Activated naive CD8-positive, alpha-beta T cell (primary cell): Measurements from ENCODE around the gene LBH.

Experiments used
- H3K27ac Mint-ChIP-seq: one replicate; pipeline ENCODE4 v1.8.0; 2021; ENCODE audit warnings: mixed read lengths
- H3K27me3 Mint-ChIP-seq: one replicate; pipeline ENCODE4 v1.8.0; 2021; ENCODE audit warnings: mixed read lengths
- H3K36me3 Mint-ChIP-seq: one replicate; pipeline ENCODE4 v1.8.0; 2021; ENCODE audit warnings: mixed read lengths
- H3K4me1 Mint-ChIP-seq: one replicate; pipeline ENCODE4 v1.8.0; 2021; ENCODE audit warnings: low read depth, mixed read lengths
- H3K4me3 Mint-ChIP-seq: one replicate; pipeline ENCODE4 v1.8.0; 2021; ENCODE audit warnings: mild to moderate bottlenecking, mixed read lengths
- H3K9me3 Mint-ChIP-seq: one replicate; pipeline ENCODE4 v1.8.0; 2021; ENCODE audit warnings: low read depth, mixed read lengths

The LBH gene

DNA sequence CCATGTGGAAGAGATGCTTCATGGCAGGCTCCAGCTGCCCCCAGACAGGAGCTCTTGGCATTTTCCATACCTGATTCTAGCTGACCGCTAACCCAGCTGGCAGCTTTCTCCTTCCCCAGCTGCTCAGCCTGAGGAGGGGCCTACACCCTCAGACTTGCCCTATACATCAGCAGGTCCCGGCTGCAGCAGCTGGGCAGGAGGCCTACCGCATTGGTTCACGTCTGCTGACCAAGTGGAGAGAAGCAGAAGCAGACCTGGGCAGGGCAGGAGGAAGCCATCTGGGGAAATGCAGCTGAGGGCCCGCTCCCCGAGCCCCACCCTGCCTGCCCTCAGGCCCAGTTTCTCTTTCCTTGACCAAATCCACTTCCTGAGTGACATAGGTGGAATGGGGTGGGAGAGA, 50.7 kb downstream of the LBH start:
- Mint-ChIP-seq H3K27me3 (no peaks in the 10 kb centered on the region), H3K27ac (no peak overlapping the region), H3K4me1 (peaks cover 37% of the 10 kb centered on the region), H3K9me3 (no peaks in the 10 kb centered on the region), H3K4me3 (no peak overlapping the region), H3K36me3 (no peaks in the 10 kb centered on the region)

DNA sequence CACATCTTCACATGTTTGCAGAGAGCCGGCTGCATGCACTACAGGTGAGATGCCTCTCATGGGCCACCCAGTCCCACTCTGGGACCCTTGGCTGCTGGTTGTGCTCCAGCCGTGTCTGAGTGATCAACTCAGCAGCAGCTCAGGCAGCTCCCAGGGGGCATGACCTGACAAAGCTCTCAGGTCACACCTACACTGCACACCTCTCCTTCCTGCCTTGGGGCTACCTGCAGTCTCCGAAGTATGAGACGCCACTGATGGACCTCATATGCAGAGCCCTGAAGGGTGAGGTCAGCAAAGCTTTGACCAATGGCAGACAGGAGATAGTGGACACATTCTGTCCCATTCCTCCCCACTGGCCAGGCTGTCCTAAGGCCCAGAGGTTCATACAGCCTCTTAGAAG, 51.4 kb downstream of the LBH start:
- H3K4me1 Mint-ChIP-seq = peaks cover 39% of the 10 kb centered on the region
- no peak overlapping the region for H3K27ac Mint-ChIP-seq
- no peaks in the 10 kb centered on the region for H3K36me3 Mint-ChIP-seq
- H3K9me3 Mint-ChIP-seq = no peaks in the 10 kb centered on the region
- H3K27me3 Mint-ChIP-seq = no peaks in the 10 kb centered on the region
- no peak overlapping the region for H3K4me3 Mint-ChIP-seq

DNA sequence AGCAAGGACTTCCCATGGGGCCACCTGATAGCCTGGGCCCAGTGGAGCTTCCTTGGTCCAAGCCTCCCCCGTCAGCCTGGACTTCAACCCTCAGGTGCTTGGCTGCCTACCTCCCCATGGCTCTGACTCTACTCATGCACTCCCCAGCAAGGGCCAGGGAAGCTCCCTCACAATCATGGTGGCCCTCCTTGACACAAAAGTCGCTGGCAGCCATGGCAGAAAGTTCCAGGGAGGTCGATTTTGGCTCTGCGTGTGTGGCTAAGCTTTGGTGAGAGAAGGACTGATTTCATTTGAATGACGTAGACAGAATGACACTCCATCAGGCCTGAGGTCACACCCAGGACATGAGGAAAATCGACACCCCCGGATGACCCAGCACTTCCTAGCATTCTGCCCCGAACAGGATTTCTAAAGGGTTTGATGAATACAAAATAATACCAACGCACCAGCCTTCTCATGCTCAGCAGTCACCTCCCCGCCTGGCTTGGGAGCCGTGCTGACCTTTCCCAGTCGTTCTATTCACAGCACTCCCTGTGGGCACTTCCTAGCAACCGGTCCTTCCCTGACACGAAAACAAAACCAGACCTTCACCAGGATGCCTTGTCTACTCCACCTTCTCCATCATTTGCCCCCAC, 52.7 kb downstream of the LBH start:
- Mint-ChIP-seq H3K27ac (no peak overlapping the region), H3K4me3 (no peak overlapping the region), H3K9me3 (no peaks in the 10 kb centered on the region), H3K4me1 (peaks cover 37% of the 10 kb centered on the region), H3K36me3 (no peaks in the 10 kb centered on the region), H3K27me3 (no peaks in the 10 kb centered on the region)

DNA sequence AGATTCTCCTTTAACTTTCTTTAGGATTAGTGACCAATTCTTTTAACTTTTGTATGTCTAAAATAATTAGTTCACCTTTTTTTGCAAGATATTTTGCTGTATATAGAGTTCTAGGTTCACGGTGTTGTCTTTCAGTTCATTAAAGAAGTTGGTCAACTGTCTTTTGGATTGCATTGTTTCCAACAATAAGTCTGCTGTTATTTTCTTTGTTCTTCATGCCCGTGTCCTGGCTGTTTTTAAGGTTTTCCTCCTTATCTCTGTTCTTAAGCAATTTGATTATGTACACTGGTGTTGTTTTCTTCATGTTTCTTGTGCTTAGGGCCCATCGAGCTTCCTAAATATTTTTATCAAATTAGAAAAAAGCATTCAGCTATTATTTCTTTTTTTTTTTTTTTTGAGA, 54.4 kb downstream of the LBH start:
- H3K4me1 Mint-ChIP-seq = peaks cover 32% of the 10 kb centered on the region
- no peaks in the 10 kb centered on the region for H3K27me3 Mint-ChIP-seq
- H3K4me3 Mint-ChIP-seq = no peak overlapping the region
- H3K27ac Mint-ChIP-seq = no peak overlapping the region
- H3K36me3 Mint-ChIP-seq = no peaks in the 10 kb centered on the region
- H3K9me3 Mint-ChIP-seq = no peaks in the 10 kb centered on the region

DNA sequence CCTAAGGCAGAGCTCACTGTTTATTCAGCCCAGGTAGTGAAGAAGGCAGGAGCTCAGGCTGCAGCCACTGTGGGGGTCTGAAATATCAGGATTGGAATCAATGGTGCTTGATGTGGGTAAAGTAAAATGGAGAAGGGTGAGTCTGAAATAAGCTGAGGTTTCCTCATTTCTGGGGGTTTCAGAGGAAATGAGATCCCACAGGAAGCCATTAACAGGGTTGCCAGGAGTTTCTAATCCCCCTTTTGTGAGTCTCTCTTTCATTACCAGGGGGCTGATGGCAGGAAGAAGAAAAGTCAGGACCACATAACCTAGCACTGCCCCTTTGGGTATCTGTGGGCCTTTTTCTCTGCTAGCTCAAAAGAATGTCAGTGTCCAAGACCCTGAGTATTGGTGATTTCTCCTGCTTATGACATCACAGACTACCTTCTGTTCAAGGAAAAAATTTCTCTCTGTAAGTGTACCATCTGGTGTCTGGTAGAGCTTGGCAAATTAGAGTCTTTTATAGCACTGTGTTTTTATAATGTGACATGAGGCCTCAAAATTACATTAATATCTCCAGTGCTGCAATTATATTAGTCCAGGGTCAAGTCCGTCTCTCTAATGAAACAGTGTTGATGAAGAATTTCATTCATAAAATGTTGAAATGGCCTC, 56.0 kb downstream of the LBH start:
- Mint-ChIP-seq H3K27ac (peak overlapping the region; percentile 70), H3K9me3 (no peaks in the 10 kb centered on the region), H3K4me1 (peaks cover 32% of the 10 kb centered on the region), H3K36me3 (no peaks in the 10 kb centered on the region), H3K4me3 (peak overlapping the region; percentile 33), H3K27me3 (no peaks in the 10 kb centered on the region)

DNA sequence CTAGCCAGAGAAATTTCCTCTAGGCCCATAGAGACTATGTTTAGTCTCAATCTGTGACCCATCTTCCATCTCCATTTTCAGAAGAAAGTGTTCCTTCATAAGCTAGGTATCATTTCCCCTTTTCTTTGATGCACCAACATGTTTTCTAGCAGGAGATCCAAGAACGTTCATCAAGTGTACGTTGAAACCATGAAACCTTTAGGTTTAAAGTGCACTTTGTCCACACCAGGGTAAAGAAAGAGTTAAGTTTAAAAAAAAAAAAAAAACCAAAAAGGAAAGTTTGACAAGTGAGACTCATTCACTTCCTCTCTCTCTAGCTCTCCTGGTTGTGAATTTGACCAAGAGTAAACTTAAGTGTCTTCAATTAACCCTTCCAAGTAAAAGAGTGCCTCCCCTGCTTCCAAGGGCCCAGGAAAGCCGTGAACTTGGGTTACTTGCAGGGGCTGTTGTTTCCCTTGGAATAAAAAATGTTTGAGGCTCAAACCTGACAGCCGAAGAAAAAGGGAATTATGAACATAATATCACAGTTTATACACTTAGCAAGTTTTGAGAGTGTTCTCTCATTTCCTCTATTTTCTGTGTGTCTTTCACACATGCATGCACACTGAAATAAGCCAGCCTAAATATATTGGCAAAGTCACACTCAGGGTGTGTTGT, 56.7 kb downstream of the LBH start:
- H3K27ac Mint-ChIP-seq = peak overlapping the region; percentile 70
- no peaks in the 10 kb centered on the region for H3K36me3 Mint-ChIP-seq
- peak overlapping the region; percentile 11 for H3K4me3 Mint-ChIP-seq
- no peaks in the 10 kb centered on the region for H3K27me3 Mint-ChIP-seq
- peaks cover 29% of the 10 kb centered on the region for H3K4me1 Mint-ChIP-seq
- no peaks in the 10 kb centered on the region for H3K9me3 Mint-ChIP-seq

DNA sequence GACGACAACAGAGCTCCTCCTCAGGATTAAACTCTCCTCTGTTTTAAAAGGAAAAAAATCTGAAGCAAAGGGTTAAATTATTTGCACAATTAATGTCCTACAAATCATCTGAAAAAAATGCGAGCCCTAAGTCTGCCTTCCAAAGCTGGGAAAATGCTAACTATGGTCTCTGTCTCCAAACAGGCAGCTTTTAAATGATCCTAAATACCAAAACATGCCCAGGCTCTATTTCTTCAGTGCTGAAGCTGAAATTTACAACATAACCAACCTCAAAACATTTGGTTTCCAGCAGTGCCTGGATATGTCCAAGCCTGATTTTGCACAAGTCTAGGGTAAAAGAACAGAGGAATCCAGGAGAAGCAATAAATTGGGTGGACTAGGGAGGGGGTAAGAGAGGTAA, 57.2 kb downstream of the LBH start:
- Mint-ChIP-seq H3K4me1 (peaks cover 35% of the 10 kb centered on the region), H3K27ac (peak overlapping the region; percentile 16), H3K4me3 (no peak overlapping the region), H3K27me3 (no peaks in the 10 kb centered on the region), H3K36me3 (no peaks in the 10 kb centered on the region), H3K9me3 (no peaks in the 10 kb centered on the region)

DNA sequence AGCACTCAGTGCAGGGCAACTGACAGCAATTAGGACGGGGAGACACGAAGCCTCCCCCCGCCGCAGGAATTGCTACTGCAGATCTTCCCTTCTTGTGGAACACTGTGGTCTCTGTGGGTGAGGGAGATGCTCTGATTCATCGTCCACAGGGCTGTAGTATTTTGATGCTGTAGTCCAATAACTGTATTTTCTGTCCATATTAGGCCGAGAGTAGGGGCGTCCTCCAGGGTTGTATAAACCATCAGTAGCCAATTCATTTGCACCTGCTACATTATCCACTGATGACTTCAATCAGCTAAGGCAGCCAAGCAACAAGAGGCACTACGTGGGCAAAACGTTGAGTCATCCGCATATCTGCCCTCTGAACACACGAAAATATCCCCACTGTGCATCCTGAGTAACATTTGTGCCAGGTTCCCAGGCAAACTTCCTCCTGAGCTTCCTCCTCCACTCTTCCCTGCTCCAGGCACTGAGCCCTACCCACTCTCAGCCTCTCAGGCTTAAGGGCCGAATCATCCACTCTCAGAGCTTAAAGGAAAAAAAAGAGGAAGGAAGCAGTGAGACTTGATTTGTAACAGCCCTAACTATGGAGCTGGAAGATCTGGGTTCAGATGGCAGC, 62.1 kb downstream of the LBH start:
- peak overlapping the region; percentile 29 for H3K27ac Mint-ChIP-seq
- H3K27me3 Mint-ChIP-seq = no peaks in the 10 kb centered on the region
- H3K9me3 Mint-ChIP-seq = no peaks in the 10 kb centered on the region
- no peak overlapping the region for H3K4me3 Mint-ChIP-seq
- H3K36me3 Mint-ChIP-seq = no peaks in the 10 kb centered on the region
- H3K4me1 Mint-ChIP-seq = peaks cover 27% of the 10 kb centered on the region

DNA sequence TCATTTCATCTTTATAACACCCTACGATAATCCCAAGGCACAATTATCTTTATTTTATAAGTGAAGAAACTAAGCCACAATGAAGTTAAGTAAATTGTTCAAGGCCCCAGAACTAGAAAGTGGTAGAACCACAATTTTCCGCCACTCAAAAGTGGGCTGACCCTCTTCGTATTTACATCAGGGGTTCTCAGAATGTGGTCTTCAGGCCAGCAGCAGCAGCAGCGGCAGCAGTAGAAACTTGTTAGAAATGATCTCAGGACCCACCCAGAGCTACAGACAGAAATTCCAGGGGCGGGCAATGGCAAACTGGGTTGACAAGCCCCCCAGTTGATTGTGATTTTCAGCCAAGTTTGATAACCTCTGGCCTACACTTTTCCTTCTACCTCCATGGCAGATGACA, 62.8 kb downstream of the LBH start:
- H3K9me3 Mint-ChIP-seq = no peaks in the 10 kb centered on the region
- peaks cover 27% of the 10 kb centered on the region for H3K4me1 Mint-ChIP-seq
- H3K27ac Mint-ChIP-seq = peak overlapping the region; percentile 29
- H3K36me3 Mint-ChIP-seq = no peaks in the 10 kb centered on the region
- H3K4me3 Mint-ChIP-seq = no peak overlapping the region
- H3K27me3 Mint-ChIP-seq = no peaks in the 10 kb centered on the region

DNA sequence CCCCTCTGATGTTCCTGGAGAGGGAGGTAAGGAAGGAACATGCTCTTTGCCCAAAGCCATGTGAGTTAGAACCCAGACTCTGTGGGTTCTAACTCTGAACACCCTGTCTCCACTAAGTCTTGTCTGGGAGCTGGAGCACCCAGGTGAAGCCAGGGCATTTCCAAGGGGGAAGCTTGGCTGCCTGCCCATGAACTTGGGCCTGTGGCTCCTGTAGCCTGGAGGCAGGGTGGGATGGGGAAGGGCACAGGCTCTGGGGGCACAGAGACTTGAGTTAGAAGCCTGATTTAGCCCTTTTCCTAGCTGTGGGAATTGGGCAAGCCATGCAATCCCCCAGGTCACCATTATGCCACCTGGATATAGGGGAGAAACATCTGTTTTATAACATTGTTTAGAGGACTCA, 65.2 kb downstream of the LBH start:
- peaks cover 32% of the 10 kb centered on the region for H3K4me1 Mint-ChIP-seq
- no peak overlapping the region for H3K4me3 Mint-ChIP-seq
- H3K27me3 Mint-ChIP-seq = no peaks in the 10 kb centered on the region
- no peaks in the 10 kb centered on the region for H3K9me3 Mint-ChIP-seq
- H3K27ac Mint-ChIP-seq = no peak overlapping the region
- peaks cover 3% of the 10 kb centered on the region for H3K36me3 Mint-ChIP-seq

DNA sequence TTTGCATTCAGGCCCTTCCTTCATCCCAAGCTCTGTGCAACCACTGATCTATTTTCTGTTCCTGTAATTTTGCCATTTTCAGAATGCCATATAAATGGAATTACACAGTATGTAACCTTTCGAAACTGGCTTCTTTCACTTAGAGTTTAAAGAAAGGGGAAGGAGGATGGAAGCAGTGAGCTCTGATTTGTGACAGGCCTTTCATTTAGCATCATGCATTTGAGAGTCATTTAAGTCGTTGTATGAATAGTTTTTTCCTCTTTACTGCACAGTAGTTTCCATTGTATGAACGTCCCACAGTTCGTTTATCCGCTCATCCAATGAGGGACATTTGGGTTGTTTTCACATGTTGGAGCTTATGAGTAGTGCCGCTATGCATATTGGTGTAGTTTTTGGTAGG, 67.0 kb downstream of the LBH start:
- H3K27ac Mint-ChIP-seq = peak overlapping the region; percentile 34
- H3K27me3 Mint-ChIP-seq = no peaks in the 10 kb centered on the region
- H3K36me3 Mint-ChIP-seq = peaks cover 3% of the 10 kb centered on the region
- H3K4me1 Mint-ChIP-seq = peaks cover 26% of the 10 kb centered on the region
- no peak overlapping the region for H3K4me3 Mint-ChIP-seq
- H3K9me3 Mint-ChIP-seq = no peaks in the 10 kb centered on the region

DNA sequence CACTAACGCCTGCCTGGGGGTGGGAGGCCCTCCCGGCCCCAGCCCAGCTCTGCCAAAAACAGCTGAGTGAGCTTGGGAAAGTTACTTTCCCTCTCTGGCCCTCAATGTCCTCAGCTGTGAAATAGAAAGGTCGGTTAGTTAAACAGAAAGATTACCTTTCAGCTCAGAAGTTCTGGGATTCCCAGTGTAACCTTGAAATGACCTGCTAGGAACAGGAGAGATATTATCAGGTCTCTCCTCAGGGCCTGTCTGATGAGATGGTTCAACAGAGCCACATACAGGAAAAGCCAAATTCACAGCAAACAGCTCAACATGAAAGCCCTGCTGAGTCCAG, 68.8 kb downstream of the LBH start:
- no peaks in the 10 kb centered on the region for H3K9me3 Mint-ChIP-seq
- no peaks in the 10 kb centered on the region for H3K27me3 Mint-ChIP-seq
- peaks cover 3% of the 10 kb centered on the region for H3K36me3 Mint-ChIP-seq
- H3K27ac Mint-ChIP-seq = no peak overlapping the region
- peaks cover 19% of the 10 kb centered on the region for H3K4me1 Mint-ChIP-seq
- no peak overlapping the region for H3K4me3 Mint-ChIP-seq

DNA sequence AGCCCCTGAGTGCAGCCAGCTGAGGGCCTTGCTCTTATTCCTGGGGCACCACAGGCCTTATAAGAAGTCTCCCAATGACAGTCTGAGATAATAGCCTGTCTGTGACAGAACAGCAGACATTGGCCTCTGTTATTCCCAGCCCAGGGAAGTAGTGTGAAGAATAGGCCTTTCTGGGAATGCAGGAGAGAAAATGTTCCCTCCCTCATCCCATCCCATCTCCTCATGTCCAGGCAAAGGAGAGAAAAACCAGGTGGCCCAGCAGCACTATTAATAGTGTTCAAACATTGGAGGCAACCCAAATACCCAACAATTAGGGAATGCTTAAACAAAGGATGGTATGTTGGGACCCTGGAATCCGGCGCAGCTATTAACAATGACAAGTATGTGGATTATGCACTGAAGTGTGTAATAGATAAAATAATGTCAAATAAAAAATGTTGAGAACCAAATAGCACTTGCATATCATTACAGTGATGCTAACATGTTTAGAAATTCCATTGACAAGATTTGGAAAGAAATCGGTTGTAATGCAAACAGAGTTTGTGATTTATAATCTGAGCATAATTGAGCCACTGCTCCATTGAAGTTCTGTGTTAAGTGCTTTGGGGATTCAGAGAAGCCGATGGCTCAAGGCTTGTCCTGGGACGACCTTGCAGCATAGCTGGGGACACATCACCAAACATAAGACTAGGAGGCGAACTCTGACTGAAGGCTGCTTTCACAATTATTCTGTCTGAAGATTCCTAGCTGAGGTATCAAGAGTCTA, 69.3 kb downstream of the LBH start:
- H3K4me1 Mint-ChIP-seq = peaks cover 25% of the 10 kb centered on the region
- peak overlapping the region; percentile 72 for H3K27ac Mint-ChIP-seq
- no peak overlapping the region for H3K4me3 Mint-ChIP-seq
- no peaks in the 10 kb centered on the region for H3K9me3 Mint-ChIP-seq
- no peaks in the 10 kb centered on the region for H3K27me3 Mint-ChIP-seq
- peaks cover 3% of the 10 kb centered on the region for H3K36me3 Mint-ChIP-seq

DNA sequence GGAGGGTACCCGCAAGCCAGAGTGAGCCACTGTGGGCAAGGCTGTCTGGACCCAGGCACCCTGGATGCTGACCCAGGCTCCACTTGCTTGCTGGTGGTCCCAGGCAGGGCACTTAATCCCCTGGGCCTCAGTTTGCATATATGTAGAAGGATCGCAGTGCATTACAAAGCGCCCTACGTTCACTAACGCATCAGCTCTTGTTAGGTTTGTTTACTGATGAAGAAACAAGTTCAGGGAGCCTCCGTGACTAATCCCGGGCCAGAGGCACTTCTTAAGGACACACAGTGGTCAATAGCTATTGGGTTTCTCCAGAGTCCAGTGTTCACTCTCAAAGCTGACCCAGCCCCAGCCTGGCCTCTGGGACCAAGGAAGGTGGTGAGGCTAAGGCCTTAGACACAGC, 70.2 kb downstream of the LBH start:
- Mint-ChIP-seq H3K9me3 (no peaks in the 10 kb centered on the region), H3K27me3 (no peaks in the 10 kb centered on the region), H3K4me3 (no peak overlapping the region), H3K27ac (no peak overlapping the region), H3K36me3 (peaks cover 3% of the 10 kb centered on the region), H3K4me1 (peaks cover 30% of the 10 kb centered on the region)

DNA sequence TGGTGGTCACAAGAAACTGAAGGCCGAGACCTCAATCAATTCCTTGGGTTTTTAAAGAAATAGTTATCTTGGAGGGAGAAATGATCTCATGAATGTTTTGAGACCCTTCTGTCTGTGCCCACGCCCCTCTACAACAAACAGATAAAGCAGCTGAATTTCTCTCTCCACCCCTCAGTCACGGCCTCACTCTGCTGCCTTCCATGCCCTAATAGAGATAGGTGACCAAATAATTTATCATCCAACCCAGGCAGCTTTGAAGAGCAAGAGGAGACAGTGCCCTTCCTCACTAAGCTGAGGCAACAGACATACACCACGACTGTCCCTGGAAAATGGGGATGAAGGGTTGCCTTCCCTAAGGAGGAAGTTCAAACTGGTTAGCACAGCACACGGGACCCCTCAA, 71.2 kb downstream of the LBH start:
- Mint-ChIP-seq H3K9me3 (no peaks in the 10 kb centered on the region), H3K36me3 (peaks cover 7% of the 10 kb centered on the region), H3K27ac (no peak overlapping the region), H3K4me3 (no peak overlapping the region), H3K27me3 (no peaks in the 10 kb centered on the region), H3K4me1 (peaks cover 34% of the 10 kb centered on the region)
